GM18861 (cell line): ENCODE measurements around the gene DELE1.
A peak's percentile ranks its signal among the peaks of the same experiment; 100 is the strongest.
"Not testable (repeated sequence)": the region's sequence is repeated elsewhere in the genome, so short reads cannot be mapped to it uniquely, and the experiment has no call there.

Source experiments
- ATAC-seq: cut with Tn5 transposase; IDR thresholded peaks from one replicate; pipeline ENCODE4 v1.9.1; 2021; ENCODE audit not compliant: unreplicated experiment

DELE1 gene

DNA sequence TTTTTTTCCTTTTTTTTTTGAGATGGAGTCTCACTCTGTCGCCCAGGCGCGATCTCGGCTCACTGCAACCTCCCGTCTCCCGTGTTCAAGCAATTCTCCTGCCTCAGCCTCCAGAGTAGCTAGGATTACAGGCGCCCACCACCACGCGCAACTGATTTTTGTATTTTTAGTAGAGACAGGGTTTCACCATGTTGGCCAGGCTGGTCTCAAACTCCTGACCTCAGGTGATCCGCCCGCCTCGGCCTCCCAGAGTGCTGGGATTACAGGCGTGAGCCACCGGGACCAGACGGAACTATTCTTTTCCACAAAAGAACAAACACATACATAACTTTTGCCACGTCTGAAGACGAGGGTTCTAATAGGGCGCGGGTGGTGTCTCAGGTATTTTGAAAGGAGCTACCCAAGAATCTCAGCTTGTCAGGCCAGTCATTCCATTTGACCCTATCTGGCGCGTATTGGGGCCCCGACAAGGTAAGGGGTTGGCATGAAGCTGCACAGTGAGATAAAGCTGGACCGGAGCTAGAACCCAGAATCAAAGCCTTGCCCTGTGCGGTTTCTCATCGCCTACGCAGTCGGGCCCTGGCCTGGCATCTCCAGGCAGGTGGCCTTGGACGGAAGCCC is 734 bp upstream of the DELE1 start:
- ATAC-seq, result not testable (repeated sequence)

GRCh38 chr5:141926434-141926833 is 2.8 kb downstream of the DELE1 start:
- no peak for ATAC-seq

DNA sequence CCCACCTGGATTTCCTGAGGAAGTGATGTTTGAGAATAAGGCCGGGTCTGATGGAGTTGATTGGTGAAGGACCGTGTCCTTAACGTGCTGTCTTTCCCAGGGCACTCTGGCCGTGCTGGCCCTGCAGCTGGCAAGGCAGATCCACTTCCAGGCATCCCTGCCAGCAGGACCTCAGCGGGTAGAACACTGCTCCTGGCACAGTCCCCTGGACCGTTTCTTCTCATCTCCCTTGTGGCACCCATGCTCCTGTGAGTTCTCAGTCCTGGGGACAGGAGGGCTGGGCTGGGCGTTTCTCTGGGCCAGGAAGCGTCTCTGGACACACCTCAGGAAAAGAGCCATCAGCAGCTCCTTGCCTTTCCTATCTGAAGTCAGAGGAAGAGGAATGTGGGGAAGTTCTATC is 4.4 kb downstream of the DELE1 start:
- no peak for ATAC-seq

GRCh38 chr5:141929398-141930058 is 5.9 kb downstream of the DELE1 start:
- ATAC-seq, result no peak

DNA sequence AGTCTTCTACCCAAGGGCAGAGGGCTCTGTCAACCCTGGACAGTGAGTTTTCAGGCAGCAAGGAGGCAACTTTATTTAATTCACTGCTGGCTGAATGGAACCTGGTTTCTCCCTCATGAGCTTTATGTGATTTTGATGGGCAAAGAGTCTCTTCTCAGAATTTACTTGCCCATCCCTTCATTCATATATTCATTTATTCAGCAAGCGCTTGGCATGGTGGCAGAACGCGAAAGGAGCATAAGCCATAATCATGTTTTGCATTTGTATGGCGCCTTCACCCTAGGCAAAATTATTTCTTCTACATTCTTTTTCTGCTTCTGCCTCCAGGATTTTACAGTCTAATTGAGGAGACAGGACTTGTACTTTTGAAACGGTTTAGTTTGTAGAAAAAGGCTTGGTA is 8.0 kb downstream of the DELE1 start:
- ATAC-seq, result no peak

DNA sequence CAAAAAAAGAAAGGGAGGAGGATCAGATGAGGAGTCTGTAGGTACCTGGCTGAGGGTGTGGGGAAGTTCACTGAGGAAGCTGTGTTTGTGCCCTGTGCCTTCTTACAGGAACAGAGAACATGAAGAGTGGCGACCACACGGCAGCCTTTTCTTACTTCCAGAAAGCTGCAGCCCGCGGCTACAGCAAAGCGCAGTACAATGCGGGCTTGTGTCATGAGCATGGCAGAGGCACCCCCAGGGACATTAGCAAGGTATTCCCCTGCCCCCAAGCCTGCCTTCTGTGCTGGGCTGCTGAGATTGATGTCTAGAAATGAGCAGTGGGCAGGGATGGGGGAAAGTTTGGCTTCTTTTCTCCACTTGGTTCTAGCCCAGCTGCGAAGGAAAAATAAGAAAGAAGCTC is 9.5 kb downstream of the DELE1 start:
- no peak for ATAC-seq

- ATAC-seq, result no peak
Measured at GRCh38 chr5:141934099-141934844, 10.6 kb downstream of the DELE1 start.

DNA sequence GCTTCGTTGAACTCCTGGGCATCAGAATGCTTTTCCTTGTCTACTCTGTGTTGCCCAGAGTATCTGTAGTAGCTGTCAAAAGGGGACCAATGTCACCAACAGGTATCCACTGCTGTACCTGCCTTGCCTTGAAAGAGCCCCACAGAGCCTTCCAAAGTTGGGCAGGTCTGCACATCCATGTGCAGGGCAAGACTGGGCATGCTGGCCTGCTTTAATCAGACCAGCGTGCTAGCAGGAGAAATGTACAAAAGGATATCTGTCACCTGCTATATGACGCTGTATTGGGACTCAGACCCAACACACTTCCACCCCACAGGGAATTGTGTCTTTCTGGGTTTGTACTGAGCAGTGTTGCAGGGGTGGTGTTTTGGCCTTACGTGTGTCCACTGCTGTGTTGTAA is 11.9 kb downstream of the DELE1 start:
- no peak for ATAC-seq

- ATAC-seq, result no peak
Measured at GRCh38 chr5:141940695-141941271, 17.1 kb downstream of the DELE1 start.

DNA sequence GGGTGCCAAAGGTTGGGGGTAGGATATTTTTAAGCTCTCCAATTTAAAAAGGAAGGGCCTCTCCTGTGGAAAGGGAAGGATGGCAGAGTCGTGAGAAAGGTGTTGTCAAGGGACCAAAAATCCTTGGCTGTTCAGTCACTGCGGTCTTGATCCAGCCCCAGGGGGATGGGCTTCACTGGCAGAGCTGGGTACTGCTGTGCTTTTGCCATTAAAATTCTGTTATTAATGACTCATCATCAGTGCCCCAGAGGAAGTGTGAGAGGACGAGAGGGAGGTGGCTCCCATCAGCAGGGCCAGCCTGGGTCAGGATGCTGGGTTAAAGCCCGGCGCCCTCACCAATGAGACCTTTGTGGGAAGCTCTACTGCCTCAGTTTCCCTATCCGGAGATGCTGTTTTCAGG is 17.6 kb downstream of the DELE1 start:
- ATAC-seq, result no peak

DNA sequence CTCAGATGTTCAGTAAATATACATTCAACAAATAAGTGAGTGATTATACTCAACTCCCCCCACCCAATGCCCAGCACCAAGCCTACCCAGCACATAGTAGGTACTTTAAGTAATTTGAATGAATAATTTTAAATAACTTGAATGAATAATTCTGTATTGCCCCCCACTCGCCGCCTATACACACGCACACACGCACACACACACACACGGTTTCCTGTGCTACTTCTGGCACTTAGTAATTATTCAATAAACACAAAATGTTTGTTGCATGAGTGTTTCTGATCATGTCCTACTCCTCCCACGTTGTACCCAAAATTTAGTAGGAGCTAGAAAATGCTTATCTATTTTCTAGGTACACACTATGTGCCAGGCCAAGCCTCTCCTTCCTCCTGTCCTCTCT is 18.1 kb downstream of the DELE1 start:
- ATAC-seq, result no peak

GRCh38 chr5:141942185-141942857 is 18.6 kb downstream of the DELE1 start:
- no peak for ATAC-seq

DNA sequence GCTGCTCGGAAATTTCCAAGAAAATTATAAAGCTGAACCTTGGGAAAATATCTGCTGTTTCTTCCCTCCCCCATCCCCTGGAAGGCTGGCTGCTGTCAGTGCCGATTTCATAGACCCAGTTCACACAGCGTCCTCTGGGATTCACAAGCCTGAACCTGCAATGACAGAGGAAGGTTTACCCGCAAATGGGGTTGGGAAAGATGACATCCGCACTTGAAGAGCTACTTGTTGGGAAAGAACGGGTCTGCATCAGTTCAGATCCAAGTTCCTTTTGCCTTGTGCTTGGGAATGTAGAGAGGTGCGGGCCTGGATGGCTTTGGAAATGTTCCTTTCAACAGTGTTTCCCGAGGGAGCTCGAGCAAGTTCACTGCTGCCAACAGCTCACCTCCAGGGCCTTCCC is 20.4 kb downstream of the DELE1 start:
- no peak for ATAC-seq

DNA sequence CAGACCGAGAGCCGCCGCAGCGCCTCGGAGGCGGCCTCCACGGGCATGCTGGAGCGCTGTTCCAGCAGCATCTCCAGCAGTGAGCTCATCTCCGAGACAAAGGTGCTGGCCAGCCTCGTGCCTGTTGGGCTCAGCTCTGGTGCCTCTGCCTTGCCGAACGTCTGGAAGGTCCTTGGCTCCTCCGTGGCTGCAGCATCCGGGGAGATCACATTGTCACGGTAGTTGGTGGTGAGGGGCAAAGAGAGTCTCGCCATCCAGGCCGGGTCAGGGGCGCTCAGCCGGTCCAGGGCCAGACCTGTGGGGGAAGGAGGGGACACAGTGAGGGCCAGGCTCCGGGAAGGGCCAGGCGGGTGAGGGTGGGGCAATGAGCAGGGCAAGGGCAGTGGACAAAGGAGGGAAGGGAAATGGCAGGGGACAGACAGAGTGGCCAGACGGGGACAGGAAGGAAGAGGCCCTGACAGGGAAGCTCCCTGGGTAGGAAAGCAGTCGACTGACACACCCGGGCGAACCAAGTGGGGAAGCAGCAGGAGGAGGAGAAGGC is 21.9 kb downstream of the DELE1 start:
- no peak for ATAC-seq

DNA sequence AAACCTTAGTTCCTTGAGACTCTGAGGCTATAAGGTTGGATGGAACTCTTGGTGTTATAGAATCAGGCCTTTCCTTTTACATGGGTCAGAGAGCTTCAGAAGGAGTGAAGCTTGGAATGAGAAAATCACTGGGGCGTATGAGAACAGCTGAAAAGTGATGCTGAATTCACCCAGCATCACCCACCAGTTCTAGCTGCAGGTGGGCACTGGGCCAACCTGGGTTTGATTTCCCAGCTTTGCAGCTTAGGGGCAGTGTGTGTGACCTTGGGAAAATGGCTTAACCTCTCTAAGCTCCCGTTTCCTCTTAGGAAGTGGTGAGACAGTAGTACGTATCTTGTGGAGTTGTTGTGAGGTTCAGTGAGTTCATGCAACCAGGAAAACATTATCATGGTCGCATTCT is 23.6 kb downstream of the DELE1 start:
- no peak for ATAC-seq

GRCh38 chr5:141948812-141949211 is 25.1 kb downstream of the DELE1 start:
- ATAC-seq, result no peak

DNA sequence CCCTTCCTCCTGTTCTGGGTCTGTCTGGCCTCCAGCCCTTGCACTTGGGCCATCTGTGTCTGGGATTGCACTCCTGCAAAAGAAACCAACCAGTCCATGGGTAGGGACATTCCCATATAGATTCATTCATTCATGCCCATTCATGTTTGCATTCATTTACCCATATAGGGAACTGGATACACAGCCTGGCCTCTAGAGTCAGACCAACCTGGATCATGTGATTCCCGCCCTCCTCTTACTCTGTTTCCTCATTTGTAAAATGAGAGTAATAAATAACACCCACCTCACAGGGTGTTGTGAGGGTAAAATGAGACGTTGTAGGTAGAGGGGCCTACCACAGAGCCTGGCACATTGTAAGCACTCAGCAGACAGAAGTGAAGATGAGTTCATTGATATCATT is 25.8 kb downstream of the DELE1 start:
- ATAC-seq, result no peak

GRCh38 chr5:141950207-141951005 is 26.7 kb downstream of the DELE1 start:
- no peak for ATAC-seq

GRCh38 chr5:141951332-141951781 is 27.7 kb downstream of the DELE1 start:
- peak; percentile 70 for ATAC-seq

GRCh38 chr5:141952020-141952419 is 28.3 kb downstream of the DELE1 start:
- ATAC-seq, result no peak
